ENCODE measurements around the gene ITGA1. TPM values are rescaled to one million over a fixed set of nuclear protein-coding genes. Genes with fewer than 3 reads are reported as not detected.
A peak's percentile ranks its signal among the peaks of the same experiment; 100 is the strongest.
"Not testable (repeated sequence)": the region's sequence is repeated elsewhere in the genome, so short reads cannot be mapped to it uniquely, and the experiment has no call there.

Gene ITGA1
- 1 to 10 TPM; 4.7 to 5.6 TPM for total RNA-seq

DNA sequence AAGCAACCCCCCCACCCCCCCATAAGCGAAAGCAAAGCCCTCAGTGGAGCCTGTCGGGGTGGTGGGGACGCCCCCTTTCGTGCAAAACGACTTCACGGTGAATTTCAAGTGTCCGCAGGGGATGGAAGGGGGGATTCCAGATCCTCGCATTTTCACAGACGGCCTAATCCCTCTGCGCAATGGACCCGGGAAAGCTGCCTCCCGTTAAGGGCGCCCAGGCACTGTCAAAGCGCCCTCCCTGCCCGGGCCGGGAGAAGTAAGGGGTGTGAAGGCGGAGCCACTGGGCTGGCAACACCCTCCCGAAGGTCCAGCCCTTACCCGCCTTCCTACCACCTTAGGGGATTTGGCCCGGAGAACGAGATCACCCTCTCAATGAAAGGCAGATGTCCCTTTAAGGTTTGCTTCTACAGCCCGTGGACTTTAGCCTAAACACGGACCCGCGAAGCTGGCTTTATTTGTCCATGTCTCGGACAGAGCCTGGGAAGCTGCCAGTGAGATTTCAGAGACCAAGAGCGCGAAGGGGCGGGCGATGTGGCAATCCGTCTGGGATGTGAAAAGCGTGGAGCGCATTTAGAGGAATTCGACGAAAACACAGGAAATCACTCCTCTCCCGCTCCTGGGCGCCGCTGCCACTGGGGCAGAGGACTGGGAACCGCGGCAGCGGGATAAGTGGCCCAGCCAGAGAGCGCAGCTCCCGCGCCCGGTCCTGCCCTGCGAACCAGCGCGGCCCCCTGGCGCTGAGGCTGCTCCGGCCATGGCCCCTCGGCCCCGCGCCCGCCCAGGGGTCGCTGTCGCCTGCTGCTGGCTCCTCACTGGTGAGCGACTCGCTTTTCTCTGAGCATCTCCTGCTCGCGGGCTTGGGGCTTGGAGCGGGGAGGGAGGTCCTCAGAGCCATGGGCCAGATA, at the start of gene ITGA1, which contains the start of gene PELO:
TSS of gene ITGA1 (plus strand) at position 317 of the 905 bp plus-strand sequence. CDS start at position 755, 438 bp downstream.
TSS of gene PELO (plus strand) at position 317 of the 905 bp plus-strand sequence. CDS start 12,479 bp downstream, outside the sequence.
- peaks cover 19% of the 10 kb centered on the region for H3K4me1 Mint-ChIP-seq (ENCODE audit: low read depth)
- no peaks in the 10 kb centered on the region for H3K9me3 Mint-ChIP-seq
- ATAC-seq (replicated peaks in 1 of 2) (peak; percentile 89 to 91), DNase-seq (peak; percentile 58 to 60)
- H3K36me3 Mint-ChIP-seq (ENCODE audit: insufficient read depth in 2 of 2): peaks cover 0 to 4% of the 10 kb centered on the region in 2 donors
- H3K27ac Mint-ChIP-seq: no peak within 1 kb of the TSS
- peak within 1 kb of the TSS; percentile 87 to 90 for H3K4me3 Mint-ChIP-seq
- peaks cover 27% of the 10 kb centered on the region for H3K27me3 Mint-ChIP-seq (ENCODE audit: low read depth)

DNA sequence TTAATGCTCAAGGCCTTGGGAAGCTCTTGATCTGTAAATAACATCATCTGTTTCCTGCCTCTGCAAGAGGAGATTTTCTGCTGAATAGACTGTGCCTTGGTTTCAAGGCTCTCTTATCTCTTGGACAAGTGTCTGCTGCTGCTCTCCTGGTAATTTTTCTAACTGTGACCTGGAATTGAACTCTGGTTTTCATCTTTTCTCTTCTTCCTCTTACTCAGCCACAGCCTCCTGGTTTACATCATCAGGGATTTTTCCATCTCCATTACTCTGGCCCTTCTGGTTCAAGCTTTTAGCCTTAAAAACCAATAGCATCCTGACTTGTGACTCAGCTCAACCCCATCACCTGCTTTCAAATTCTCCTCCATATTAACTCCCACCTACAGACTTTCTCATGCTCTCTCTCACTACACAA, 49.6 kb upstream of the ITGA1 start:
- no peaks in the 10 kb centered on the region for H3K27me3 Mint-ChIP-seq (ENCODE audit: low read depth)
- H3K36me3 Mint-ChIP-seq (ENCODE audit: insufficient read depth in 2 of 2): peaks cover 0 to 1% of the 10 kb centered on the region in 2 donors
- peaks cover 0 to 1% of the 10 kb centered on the region in 2 donors for H3K9me3 Mint-ChIP-seq
- H3K4me1 Mint-ChIP-seq (ENCODE audit: low read depth): peaks cover 26% of the 10 kb centered on the region
- peak overlapping the region in 1 of 2 donors; percentile 1 for H3K4me3 Mint-ChIP-seq
- ATAC-seq (replicated peaks in 1 of 2) (peak in 1 of 2 donors; percentile 56), DNase-seq (no peak)
- peak overlapping the region; percentile 21 for H3K27ac Mint-ChIP-seq

DNA sequence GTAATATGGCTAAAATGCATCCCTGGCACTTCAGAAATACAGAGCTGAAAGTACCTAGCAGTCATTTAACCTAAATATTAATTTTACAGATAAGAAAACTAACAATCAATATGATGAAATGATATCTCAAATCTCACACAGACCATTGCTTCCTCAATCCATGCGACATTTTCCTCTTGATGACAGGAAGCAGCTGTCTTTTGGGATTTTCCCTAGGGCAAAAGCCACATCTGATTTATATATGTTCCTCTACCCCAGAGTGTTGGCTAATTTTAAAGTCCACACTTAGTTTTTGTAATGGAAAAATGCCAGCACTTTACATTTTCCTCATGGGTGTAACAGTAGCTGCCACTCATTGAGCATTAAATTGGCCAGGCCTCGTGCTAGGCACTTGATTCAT, 47.7 kb upstream of the ITGA1 start:
- Mint-ChIP-seq H3K9me3 (no peaks in the 10 kb centered on the region), H3K4me1 (ENCODE audit: low read depth) (peaks cover 44% of the 10 kb centered on the region), H3K27me3 (ENCODE audit: low read depth) (no peaks in the 10 kb centered on the region), H3K27ac (no peak overlapping the region), H3K4me3 (no peak overlapping the region), H3K36me3 (ENCODE audit: insufficient read depth in 2 of 2) (peaks cover 0 to 1% of the 10 kb centered on the region in 2 donors)
- DNase-seq: no peak
- ATAC-seq (replicated peaks in 1 of 2): no peak

DNA sequence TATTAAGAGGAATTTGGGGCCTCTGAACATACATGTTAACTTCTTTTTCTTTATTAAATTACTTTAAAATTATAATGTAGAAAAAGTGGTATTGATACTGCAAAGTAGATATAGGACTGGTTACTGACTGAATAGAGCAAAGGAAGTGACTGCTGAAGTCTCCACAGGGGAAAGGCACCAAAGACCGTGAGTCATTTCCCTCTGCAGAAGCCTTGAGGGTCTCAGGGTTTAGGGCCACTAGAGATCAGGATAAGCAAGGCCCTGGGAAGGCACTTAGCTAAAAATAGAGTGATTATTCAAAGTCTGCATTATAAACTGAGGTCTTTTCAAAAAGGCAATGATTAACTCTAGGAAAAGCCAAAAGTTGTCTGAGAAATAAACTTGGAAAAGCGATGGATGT, 44.7 kb upstream of the ITGA1 start:
- DNase-seq: peak in 1 of 2 donors; percentile 19

DNA sequence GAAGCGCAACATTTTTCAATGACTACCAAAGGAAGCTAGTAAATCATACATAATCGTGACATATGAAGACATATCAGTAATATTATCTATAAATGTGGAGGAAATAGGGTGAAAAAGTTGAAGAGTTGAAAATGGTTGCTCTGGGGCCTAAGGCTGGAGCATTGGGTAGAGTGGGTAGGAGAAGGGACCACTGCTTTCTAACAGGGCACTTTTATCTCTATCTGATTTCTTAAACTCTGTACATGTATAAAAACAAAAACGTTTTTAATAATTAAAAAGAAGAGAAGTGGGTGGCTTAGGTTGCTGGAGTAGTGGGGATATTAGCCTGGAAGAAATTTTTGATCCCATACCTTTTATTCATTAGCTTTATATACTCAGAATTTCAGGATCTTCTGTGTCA, 44.2 kb upstream of the ITGA1 start:
- H3K27ac Mint-ChIP-seq: peak overlapping the region; percentile 21
- peaks cover 54% of the 10 kb centered on the region for H3K4me1 Mint-ChIP-seq (ENCODE audit: low read depth)
- peak overlapping the region; percentile 29 to 50 for H3K4me3 Mint-ChIP-seq
- no peaks in the 10 kb centered on the region for H3K9me3 Mint-ChIP-seq
- peaks cover 5% of the 10 kb centered on the region for H3K27me3 Mint-ChIP-seq (ENCODE audit: low read depth)
- DNase-seq (no peak), ATAC-seq (replicated peaks in 1 of 2) (peak; percentile 53 to 55)
- H3K36me3 Mint-ChIP-seq (ENCODE audit: insufficient read depth in 2 of 2): no peaks in the 10 kb centered on the region

More for the DNA sequence above, 44.7 kb upstream of the ITGA1 start:
- H3K4me1 Mint-ChIP-seq (ENCODE audit: low read depth): peaks cover 54% of the 10 kb centered on the region
- peaks cover 5% of the 10 kb centered on the region for H3K27me3 Mint-ChIP-seq (ENCODE audit: low read depth)
- peak overlapping the region; percentile 29 to 50 for H3K4me3 Mint-ChIP-seq
- H3K27ac Mint-ChIP-seq: peak overlapping the region; percentile 21
- peak; percentile 32 to 39 for ATAC-seq (replicated peaks in 1 of 2)
- no peaks in the 10 kb centered on the region for H3K9me3 Mint-ChIP-seq
- peaks cover 0 to 1% of the 10 kb centered on the region in 2 donors for H3K36me3 Mint-ChIP-seq (ENCODE audit: insufficient read depth in 2 of 2)

DNA sequence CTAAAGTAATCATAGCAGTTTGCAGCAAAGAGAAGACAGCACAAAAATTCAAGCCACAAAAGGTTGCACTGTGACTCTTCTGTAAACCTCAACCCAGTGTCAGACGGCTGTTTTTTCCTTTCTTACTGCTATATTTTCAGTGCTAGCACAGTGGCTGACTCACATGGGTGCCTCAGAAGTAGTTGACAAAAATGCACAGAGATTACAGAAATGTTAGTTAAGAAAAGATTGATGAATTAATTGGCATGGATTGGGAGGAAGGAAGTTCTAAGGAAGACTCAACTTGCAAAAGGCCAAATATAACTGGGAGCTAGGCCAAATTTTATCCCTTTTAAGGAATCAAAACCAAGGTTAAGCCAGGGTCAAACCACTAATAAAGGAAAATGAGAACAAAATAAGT, 43.7 kb upstream of the ITGA1 start:
- Mint-ChIP-seq H3K4me3 (peak overlapping the region; percentile 29 to 50), H3K27ac (peak overlapping the region; percentile 6), H3K9me3 (no peaks in the 10 kb centered on the region), H3K4me1 (ENCODE audit: low read depth) (peaks cover 55% of the 10 kb centered on the region), H3K27me3 (ENCODE audit: low read depth) (peaks cover 5% of the 10 kb centered on the region), H3K36me3 (ENCODE audit: insufficient read depth in 2 of 2) (no peaks in the 10 kb centered on the region)
- DNase-seq (peak; percentile 63 to 64), ATAC-seq (replicated peaks in 1 of 2) (peak; percentile 98 to 99)

DNA sequence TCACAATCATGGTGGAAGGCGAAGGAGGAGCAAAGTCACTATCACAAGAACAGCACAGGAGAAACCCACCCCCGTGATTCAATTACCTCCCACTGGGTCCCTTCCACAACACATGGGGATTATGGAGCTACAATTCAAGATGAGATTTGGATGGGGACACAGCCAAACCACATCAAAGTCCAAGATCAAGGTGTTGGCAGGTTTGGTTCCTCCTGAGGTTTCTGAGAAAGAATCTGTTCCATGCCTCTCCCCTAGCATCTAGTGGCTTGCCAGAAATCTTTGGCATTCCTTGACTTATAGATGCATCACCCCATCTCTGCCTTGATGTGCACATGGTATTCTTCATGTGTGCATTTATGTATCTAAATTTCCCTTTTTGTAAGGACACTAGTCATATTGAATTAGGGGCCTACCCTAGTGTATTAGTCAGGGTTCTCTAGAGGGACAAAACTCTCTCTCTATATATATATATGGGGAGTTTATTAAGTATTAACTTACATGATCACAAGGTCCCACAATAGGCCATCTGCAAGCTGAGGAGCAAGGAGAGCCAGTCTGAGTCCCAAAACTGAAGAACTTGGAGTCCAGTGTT, 42.8 kb upstream of the ITGA1 start:
- not testable (repeated sequence) for H3K4me3 Mint-ChIP-seq; ATAC-seq (replicated peaks in 1 of 2); H3K27ac Mint-ChIP-seq; DNase-seq; H3K27me3 Mint-ChIP-seq (ENCODE audit: low read depth); H3K9me3 Mint-ChIP-seq; H3K36me3 Mint-ChIP-seq (ENCODE audit: insufficient read depth in 2 of 2)
- H3K4me1 Mint-ChIP-seq (ENCODE audit: low read depth): peaks cover 52% of the 10 kb centered on the region

DNA sequence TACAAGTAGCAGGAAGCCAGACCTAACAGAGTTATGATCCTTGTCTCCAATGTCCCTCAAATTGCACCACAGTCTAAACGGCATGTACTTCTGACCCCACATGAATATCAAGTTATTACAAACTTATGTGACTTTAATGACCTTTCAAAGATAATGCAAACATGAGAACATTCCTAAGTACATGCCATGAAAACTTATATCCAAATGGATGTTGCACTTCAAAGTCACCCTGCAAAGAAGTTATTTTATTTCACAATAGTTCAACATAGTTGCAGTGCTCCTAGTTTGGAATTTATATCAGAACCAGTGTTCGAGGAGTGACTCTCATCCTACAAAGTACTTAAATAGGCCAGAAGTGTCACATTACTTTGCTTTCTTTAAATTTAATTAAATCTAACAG, 41.2 kb upstream of the ITGA1 start:
- Mint-ChIP-seq H3K27ac (no peak overlapping the region), H3K27me3 (ENCODE audit: low read depth) (peaks cover 5% of the 10 kb centered on the region), H3K4me3 (no peak overlapping the region), H3K36me3 (ENCODE audit: insufficient read depth in 2 of 2) (no peaks in the 10 kb centered on the region), H3K9me3 (no peaks in the 10 kb centered on the region), H3K4me1 (ENCODE audit: low read depth) (peaks cover 52% of the 10 kb centered on the region)
- no peak for DNase-seq
- no peak for ATAC-seq (replicated peaks in 1 of 2)

DNA sequence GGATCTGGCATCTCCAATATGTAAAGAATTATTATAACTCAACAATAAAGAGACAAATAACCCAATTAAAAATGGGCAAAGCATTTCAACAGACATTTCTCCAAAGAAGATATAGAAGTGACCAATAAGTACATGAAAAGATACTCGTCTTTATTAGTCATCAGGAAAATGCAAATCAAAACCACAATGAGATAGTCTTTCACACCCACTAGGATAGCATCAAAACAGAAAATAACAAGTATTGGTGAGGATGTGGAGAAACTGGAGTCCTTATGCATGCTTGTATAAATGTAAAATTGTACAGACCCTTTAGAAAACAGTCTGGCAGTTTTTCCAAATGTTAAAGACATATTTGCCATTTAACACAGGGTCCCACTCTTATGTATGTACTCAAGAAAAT, 39.1 kb upstream of the ITGA1 start:
- H3K4me1 Mint-ChIP-seq (ENCODE audit: low read depth): peaks cover 39% of the 10 kb centered on the region
- H3K27ac Mint-ChIP-seq: no peak overlapping the region
- peaks cover 5% of the 10 kb centered on the region for H3K27me3 Mint-ChIP-seq (ENCODE audit: low read depth)
- H3K9me3 Mint-ChIP-seq: no peaks in the 10 kb centered on the region
- ATAC-seq (replicated peaks in 1 of 2): peak; percentile 28 to 37
- no peaks in the 10 kb centered on the region for H3K36me3 Mint-ChIP-seq (ENCODE audit: insufficient read depth in 2 of 2)
- no peak overlapping the region for H3K4me3 Mint-ChIP-seq
- DNase-seq: no peak

DNA sequence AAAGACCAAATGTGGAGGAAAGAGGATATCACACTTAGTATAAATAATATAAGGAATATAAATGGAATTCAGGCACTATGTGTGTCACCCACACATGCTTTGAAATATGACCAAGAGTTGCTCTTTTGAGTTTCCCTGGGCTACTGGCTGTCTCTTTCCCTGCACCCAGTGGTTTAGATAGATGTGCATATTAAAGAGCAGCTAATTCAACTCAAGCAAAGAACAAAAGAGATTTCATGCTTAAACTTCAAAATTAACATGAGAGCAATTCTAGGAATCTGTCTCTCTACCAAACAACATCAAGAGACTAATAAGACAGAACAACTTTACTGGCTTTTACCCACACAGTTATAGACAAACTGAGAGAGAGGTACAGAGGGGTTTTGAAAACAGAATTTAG, 38.0 kb upstream of the ITGA1 start:
- no peak overlapping the region for H3K27ac Mint-ChIP-seq
- peaks cover 30% of the 10 kb centered on the region for H3K4me1 Mint-ChIP-seq (ENCODE audit: low read depth)
- H3K36me3 Mint-ChIP-seq (ENCODE audit: insufficient read depth in 2 of 2): no peaks in the 10 kb centered on the region
- H3K9me3 Mint-ChIP-seq: no peaks in the 10 kb centered on the region
- DNase-seq (no peak), ATAC-seq (replicated peaks in 1 of 2) (no peak)
- H3K27me3 Mint-ChIP-seq (ENCODE audit: low read depth): peaks cover 5% of the 10 kb centered on the region
- no peak overlapping the region for H3K4me3 Mint-ChIP-seq

DNA sequence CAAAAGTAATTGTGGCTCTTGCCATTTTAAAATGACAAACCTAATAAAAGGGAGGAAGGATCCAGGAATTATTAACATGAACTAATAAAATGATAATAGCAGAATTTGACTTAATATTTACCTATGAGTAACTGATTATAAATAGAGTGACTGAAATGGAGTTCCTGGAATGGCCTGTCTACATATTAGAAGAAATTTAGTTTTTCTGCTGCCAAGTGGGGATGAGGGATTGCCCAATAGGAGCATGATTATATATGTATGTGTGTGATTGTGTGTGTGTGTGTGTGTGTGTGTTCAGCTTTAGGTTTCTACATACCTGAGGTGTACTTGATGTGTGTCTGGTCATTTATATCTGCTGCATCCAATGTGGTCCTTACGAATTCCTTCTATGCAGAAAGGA, 36.6 kb upstream of the ITGA1 start:
- Mint-ChIP-seq H3K36me3 (ENCODE audit: insufficient read depth in 2 of 2) (no peaks in the 10 kb centered on the region), H3K27ac (no peak overlapping the region), H3K9me3 (no peaks in the 10 kb centered on the region), H3K4me3 (no peak overlapping the region), H3K4me1 (ENCODE audit: low read depth) (peaks cover 15% of the 10 kb centered on the region), H3K27me3 (ENCODE audit: low read depth) (no peaks in the 10 kb centered on the region)
- ATAC-seq (replicated peaks in 1 of 2): no peak
- no peak for DNase-seq

DNA sequence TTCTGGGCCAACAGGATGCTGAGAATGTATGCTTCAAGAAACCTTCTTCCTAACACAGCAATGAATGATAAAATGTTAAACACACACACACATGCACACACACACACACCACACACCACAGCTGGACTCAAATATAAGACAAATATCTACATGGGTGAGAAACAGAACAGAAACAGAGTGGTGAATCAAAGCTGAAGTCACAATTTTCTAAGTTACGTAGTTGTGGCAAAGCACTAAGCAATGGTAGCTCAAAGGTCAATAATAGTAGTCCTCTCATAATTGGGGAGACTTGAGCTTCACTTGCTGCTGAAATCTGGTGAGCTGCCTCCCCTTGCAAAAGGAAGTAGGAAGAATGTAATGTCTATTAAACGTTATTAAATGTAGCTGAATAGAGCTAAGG, 33.7 kb upstream of the ITGA1 start:
- Mint-ChIP-seq H3K27ac (no peak overlapping the region), H3K4me1 (ENCODE audit: low read depth) (peaks cover 1% of the 10 kb centered on the region), H3K9me3 (no peaks in the 10 kb centered on the region), H3K36me3 (ENCODE audit: insufficient read depth in 2 of 2) (no peaks in the 10 kb centered on the region), H3K4me3 (no peak overlapping the region), H3K27me3 (ENCODE audit: low read depth) (no peaks in the 10 kb centered on the region)
- DNase-seq (no peak), ATAC-seq (replicated peaks in 1 of 2) (no peak)

DNA sequence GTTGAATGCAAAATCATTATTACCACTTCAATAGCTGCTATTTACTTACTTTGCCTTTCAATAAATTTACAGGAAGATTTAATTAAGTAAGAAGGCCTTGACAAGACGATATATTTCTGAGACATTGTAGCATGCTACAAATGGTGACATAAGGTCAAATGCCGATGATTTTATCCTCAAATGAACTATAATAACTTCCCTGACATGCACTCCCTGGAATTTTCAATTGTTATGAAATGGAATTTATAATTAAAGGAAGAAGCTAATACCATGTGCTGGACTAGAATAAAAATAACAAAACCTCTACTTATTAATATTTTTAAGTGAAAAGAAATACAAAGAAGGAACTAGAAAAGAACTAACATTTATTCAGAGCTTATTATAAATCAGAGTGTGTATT, 30.2 kb upstream of the ITGA1 start:
- Mint-ChIP-seq H3K4me3 (no peak overlapping the region), H3K4me1 (ENCODE audit: low read depth) (peaks cover 11% of the 10 kb centered on the region), H3K27ac (no peak overlapping the region), H3K9me3 (no peaks in the 10 kb centered on the region), H3K36me3 (ENCODE audit: insufficient read depth in 2 of 2) (peaks cover 2 to 3% of the 10 kb centered on the region in 2 donors), H3K27me3 (ENCODE audit: low read depth) (no peaks in the 10 kb centered on the region)
- DNase-seq (no peak), ATAC-seq (replicated peaks in 1 of 2) (no peak)
